Daoy (cell line): ENCODE results near the gene PPIL6. TPM values are rescaled to one million over a fixed set of nuclear protein-coding genes. Genes with fewer than 3 reads are reported as not detected.
A peak's percentile ranks its signal among the peaks of the same experiment; 100 is the strongest.
"Not testable (repeated sequence)": the region's sequence is repeated elsewhere in the genome, so short reads cannot be mapped to it uniquely, and the experiment has no call there.

Experiments used
- DNase-seq: peaks from one replicate; pipeline ENCODE4 v3.0.0-alpha.2; 2015; ENCODE audit warnings: low read depth
- total RNA-seq: library from RNA; depleted of rRNA; stranded (reverse); fragments of >200 nt; shearing (Covaris generic); gene quantifications from 2 replicates; pipeline ENCODE4 v1.2.3, GENCODE V29; 2014

PPIL6 gene
- total RNA-seq, 1 experiment from 2014 or later = 4.5 TPM

DNA sequence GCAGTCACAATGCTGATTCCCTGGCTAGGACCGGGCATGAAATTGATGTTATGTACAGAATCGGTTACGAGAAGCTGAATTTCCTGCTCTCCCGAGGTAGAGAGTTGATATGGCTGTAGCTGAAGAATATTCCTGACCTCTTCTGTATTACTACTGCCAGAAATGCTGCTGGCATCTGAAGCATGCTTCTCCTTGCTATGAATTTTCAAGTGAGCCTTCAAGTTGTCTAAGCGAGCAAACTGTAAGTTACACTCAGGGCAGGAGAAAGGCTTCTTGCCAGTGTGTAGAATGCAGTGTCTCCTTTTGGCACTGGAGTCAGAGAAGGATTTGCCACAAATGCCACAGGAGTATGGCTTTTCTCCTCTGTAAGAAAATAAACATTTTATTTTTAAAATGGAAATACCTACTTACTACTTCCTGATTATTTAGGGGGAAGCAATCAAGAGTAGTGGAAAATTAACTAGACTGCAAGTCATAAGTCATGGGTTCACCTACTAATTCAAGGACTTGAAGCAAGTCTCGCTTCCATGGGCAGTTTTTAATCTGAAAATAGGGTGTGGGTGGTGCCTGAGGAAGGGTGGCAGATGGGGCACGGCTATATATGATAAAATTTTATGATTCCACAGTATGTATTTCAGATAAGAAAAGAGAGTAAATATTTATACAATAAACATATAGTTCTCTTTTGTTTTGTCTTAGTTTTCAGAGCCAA, 25.9 kb upstream of the PPIL6 start:
- no peak for DNase-seq

DNA sequence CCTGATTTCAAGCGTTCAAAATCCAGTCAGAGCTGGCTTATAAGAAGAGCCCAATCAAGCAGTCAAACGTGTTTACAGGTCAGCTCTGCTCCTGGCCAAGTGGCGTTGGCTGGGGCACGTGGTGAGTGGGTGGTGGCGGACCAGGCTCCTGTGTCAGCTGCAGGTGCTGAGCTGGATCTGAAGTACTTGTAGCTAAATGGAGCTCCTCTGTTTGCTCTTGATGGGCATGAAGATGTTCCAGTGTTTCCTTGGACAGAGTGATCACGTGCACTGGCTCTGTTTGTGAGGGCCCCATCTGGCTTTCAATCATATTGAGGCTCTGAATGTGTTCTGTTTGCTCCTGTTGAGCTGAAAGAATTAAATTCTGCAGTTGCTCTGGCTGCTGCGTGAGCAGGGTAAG, 25.3 kb upstream of the PPIL6 start:
- no peak for DNase-seq

DNA sequence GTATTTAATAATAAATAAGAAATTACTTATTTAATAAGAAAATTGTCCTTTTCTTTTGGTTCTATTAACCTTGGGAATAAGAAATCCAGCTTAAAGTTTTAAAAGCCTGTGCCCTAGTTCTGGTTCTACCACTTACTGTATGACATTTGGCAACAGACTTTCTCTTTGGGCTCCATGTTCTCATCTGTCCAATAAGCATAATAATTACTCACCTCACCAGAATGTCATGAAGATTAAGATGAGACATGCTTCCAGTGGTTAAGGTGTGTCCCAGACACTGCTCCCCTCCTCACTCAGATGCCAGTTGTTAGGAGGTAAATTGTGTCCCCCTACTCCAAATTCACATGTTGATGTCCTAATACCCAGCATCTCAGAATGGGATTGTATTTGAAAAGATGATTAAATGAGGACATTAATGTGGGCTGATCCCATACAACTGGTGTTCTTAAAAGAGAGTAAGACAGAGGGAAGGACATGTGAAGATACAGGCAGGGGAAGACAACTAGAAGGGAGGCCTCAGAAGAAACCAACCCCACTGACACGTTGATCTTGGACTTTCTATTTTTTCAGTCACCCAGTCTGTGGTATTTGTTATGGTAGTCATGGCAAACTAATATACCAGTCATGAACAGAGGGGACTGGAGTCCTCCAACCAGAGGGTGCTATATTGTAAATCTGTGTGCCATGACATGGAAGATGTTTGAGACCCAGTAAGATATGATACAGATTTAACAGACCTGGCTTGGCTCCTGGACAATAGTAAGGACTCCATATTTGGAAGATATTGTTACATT, 21.5 kb upstream of the PPIL6 start:
- DNase-seq = no peak

DNA sequence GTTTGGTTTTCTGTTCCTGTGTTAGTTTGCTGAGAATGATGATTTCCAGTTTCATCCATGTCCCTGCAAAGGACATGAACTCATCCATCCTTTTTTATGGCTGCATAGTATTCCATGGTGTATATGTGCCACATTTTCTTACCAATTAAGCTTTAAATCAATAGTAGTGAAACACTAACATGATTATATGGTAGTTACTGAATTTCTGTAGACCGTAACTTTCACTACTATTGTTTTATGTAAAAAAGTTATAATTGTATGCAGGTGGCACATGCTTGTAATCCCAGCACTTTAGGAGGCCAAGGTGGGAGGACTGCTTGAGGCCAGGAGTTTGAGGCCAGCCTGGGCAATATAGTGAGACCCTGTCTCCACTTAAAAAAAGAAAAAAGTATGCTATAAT, 20.8 kb upstream of the PPIL6 start:
- DNase-seq = not testable (repeated sequence)

DNA sequence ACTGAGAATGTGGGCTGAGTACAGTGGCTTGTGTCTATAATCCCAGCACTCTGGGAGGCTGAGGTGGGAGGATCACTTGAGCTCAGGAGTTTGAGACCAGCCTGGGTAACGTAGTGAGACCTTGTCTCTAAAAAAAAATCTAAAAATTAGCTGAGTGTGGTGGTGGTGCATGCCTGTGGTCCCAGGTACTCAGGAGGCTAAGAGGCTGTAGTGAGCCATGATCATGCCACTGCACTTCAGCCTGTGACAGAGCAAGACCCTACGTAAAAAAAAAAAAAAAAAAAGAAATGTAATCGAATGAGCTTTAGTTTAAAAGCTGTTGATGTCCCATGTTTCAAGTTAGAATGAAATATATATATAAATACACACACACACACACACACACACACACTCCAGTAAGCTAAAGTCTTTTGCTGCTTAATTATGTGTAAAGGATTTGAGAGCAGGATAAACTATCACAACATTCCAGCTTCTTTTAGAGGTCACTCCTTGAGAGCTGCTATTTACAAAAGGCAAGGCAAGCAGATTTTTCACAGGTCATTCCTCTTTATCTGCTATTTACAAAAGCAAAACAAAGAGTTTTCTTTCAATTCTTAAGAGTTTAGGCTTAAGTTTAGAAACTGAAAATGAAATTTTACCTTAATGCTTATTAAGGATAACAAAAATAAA, 19.9 kb upstream of the PPIL6 start:
- DNase-seq = no peak

DNA sequence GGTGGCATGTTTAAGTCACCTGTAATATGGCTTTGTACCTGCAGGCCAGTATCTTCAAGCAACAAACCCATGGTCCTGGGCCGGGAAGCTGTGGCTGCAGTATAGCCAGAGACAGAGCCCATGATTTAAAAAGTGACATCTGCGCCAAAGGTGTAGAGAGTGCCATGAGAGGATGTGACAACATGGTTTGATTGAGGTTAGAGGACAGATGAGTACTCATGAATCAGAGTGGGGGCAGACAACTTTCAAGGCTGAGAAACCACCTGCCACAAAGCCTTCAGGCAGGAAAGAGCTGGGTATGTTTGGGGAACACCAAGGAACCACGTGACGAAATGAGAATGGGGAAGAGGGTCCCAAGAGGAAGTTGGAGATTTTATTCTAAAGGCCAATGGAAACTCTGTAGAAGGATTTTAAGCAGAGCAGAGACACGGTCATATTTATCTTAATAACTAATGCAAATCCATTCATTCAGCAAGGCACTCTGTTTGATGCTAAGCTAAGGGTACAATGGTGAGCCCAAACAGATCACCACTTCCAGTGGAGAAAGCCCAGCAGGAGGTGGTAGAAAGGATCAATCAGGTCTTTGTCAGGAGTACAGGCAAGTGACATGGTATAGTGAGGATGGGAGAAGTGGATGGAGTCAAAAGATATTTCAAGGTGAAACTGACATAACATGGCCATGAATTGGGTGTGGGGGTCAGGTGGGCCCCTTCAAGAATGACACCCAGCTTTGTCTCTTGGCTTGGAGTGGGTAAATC, 18.5 kb upstream of the PPIL6 start:
- DNase-seq = no peak

DNA sequence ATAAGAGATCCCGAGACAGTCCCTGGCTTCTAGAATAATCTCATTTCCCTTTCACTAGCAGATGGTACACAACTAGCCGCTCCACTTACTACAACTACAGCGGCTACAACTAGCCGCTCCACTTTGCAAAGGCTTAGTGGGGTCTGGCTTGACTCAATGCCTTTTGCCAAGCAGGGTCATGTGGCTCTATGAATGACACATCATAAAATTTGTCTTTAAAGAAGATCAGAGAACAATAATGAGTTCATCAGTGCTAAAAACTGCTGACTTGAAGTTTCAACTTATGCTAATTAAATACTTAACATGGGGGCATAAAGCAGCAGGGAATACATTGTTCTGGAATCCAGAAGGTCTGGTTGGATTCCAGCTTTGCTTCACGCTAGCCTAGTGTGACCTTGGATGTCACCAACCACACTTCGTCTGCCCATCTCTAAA, 17.2 kb upstream of the PPIL6 start:
- DNase-seq = no peak

DNA sequence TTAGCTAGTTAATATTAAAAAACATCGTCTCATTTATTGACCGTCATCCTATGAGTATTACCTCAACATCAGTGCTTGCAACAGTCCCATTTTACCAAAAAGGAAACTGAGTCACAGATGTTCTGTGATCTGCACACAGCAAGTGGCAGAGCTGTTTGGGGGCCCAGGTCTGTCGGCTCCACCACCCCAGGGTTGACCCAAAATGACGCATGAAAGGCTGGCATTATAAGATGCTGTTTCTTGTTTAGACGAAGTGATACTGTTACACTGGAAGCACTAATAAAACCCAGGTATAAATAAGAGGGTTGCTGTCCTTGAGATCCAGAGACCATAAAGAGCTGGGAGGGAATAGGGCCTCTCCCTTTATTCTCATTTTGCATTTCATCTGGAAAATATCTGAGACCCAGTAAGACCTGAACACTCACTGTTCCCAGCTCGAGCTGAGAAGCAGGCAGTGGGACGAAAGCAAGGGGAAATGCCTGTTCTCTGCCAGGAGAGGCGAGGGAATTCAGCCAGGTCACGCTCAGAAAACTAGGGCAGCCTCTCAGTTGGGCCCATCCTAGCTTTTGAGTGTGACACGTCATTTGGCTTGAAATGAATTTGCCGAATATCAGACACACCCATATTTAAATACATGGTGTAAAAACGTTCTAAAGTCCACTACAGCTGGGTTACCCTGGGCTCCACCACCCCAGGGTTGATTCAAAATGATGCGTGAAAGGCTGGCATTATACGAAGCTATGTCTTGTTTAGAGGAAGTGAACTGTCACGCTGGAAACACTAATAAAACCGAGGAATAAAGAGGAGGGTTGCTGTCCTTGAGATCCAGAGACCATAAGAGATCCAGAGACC, 16.5 kb upstream of the PPIL6 start:
- peak; percentile 46 for DNase-seq

DNA sequence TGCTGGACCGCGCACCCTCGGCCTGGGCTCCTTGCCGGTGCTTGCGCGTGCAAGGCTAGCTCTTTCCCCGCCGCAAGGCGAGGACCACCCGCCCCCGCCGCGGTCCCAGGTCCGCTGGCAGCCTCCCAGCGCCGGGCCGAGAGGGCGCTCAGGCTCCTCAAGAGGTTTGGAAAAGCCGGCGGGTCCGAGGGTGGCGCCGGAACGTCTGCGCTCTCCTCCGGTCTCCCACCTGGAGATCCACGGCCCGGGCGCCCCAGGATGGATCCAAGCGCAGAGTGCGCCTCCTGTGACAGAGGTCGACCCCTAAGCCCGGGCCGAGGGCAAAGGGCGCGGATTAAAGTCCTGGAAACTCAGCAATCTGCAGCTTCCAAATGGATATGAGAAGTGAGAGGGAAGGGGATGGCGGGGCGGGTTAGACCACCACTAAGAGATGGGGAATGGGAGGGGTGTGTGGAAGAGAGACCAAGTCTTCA, 15.7 kb upstream of the PPIL6 start:
- DNase-seq = no peak

DNA sequence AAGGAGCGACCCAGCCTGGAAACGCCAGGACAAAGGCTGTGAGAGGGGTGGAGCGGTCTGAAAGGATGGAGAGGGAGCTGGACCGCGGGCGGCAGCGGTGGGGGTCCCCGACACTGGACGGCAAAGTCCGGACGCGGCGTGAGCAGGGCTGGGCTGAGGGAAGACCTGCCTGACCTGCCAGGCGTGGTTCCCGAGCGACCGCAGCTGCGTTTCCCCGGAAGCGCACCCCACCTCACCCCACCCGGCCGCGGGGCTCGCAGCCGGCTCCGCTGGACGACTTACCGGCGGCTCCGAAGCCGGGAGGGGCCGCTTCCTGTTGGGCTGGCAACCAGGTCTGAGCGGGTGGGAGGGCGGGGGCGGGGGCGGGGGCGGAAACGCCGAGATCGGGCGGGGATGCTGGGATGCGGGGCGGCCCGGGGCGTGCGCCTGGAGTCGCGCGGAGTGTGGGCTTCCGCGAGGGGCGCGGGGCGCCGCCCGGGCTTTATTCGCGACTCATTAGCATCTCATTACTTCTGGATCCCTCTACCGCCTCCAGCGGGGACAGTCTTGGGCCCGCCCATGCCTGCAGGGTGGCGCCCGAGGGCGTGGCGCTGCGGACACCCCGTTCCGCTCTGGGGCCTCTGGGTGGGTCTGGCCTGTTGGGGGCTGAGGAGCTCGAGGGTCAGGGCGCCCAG, 15.1 kb upstream of the PPIL6 start, which contains the start of gene MICAL1:
MICAL1 (minus strand) TSS at position 336 of the 674 bp plus-strand sequence. CDS start 1,576 bp downstream, outside the sequence.
- DNase-seq = peak; percentile 71

DNA sequence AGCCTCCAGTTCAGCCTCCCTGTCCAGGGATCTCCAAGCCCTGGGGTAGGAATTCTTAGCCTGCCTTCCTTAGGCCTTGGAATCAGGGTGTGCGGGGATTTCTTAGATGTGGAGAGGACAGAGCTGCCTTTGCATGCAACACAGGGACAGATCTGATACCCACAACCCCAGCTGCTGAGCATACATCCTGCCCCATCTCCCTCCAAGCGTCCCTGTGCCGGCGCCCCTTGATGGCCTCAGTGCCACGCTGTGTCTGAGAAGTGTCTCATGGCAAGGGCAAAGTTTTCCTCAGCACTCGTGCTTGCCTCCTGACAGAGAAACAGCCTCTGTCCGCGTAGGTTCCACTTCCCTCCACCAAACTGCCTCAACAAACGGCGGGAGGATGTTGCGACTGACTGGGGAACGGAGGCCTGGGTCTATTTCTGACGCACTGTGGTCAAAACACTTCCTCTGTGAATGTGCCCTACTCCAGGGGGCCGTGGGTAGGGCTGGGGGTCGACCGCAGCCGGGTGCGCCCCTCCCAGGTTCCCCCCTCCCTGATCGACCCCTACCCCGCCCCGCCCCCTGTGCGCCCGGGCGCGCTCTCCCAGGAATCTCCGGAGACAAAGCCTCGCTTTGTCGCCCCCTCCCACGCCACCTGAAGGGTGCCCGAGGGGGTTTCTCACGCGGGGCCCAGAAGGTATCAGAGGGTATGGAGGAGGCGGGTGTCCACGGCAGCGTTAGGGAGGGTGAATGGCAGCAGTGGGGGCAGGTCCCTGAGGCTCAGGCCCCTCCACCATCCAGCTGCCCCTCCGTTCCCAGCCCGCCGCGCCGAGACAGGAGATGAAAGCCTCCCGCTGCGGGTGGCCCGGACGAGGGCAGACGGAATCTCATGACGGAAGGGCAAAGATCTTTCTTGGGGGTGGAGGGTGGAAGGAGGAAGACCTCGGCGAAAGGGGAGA, 14.3 kb upstream of the PPIL6 start:
- no peak for DNase-seq

DNA sequence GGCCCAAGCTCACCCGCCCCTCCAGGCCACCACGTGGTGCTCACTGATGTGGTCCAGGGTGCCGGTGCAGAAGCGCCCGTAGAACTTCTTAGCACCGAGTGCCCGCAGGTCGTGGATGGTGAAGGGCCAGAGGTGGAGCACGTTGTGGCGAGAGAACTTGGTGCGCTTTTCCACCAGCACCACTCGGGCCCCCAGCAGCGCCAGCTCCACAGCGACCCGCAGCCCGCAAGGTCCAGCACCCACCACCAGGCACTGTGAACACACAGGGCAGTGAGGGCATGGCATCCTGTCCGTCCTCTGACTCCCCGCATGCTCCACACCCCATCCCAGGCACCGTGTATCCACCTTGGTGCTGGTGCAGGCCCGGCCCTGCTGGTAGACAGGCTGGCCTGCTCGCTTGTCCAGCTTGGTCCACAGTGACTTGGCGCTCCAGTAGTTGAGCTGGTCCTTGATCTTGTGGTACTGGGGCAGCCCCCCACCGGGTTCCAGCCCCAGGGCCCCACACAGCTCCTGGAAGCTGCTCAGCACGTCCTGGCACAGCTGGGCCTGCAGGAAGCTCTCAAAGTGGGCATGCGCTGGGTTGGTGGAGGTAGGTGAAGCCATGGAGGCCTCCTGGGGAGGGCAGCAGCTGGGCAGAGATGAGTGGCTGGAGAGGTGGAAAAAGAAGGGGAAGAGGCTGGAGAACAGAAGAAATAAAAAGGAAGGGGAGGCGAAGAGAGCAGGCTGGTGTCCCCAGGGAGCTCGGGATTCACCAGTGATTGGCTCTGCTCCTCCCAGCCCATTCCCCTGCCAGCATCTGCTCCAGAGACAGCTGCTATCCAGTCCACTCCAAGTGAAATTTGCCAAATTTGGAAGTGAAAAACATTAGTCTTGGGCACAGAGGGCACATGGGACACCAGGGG, 13.4 kb upstream of the PPIL6 start:
- no peak for DNase-seq

DNA sequence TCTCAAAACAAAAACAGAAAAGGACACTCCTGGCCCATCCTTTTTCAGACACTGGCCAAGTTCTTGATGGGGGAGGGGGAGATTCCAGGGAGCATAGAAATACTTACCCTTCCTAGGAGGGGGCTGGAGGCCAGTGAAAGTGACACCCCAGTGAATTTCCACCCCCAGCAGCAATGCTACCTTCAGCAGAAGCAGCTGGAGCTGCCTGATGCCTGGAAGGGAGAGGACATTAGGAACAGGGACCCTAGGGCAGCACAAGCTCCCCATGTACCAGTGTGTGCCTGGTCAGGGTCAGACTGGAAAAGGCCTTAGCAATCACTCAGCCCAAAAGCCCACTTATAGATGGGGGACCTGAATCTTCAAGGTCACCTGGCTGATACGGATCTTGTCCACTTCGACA, 12.7 kb upstream of the PPIL6 start:
- no peak for DNase-seq

DNA sequence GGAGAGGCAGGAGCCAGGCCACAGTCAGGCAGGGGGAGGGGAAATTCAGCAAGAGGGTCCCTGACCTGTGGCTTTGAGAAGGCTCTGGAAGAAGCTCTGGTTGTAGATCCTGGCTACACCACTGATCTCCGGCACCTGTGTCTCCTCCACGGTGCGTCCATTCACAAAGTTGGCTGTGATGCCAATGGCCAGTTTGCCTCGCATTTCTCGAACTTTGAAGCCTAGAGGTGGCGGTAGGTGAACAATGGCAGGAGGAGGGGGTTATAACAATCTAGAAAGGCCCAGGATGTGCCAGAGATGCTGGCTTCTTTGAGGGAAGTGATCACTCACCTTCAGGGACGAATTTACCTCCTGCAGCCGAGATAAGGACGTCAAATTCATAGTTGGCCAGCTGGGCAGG, 11.8 kb upstream of the PPIL6 start:
- no peak for DNase-seq

DNA sequence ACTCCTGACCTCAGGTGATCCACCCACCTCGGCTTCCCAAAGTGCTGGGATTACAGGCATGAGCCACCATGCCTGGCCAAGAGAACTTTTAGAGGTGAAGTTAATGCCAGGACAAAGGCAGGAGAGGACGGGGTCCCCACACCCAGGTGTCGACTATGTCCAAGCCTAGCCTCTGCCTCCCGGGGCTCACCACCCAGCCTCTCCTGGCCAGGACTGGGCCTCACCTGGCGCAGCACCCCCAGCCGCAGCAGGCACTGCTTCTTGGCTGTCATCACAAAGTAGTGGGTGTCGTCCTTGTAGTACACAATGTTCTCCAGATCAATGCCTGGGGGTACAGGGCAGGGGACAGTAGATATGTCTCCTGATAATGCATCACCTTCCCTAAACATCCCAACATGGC, 10.9 kb upstream of the PPIL6 start:
- DNase-seq = no peak

DNA sequence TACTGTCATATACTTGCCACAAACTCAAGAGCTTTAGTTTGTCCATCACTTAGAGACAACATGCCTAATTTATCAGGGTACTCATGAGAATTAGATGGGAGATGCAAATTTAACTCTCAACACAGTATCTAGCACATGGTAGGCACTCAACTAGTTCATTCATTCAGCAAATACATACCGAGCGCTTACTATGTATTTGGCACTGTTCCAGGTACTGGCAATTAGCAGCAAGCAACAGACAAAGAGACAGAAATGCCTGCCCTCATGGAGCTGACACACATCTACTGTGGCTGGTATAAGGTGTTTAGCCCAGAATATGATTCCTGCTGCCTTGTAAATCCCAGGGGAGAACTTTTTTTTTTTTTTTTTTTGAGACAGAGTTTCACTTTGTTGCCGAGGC, 10.4 kb upstream of the PPIL6 start:
- DNase-seq = no peak

DNA sequence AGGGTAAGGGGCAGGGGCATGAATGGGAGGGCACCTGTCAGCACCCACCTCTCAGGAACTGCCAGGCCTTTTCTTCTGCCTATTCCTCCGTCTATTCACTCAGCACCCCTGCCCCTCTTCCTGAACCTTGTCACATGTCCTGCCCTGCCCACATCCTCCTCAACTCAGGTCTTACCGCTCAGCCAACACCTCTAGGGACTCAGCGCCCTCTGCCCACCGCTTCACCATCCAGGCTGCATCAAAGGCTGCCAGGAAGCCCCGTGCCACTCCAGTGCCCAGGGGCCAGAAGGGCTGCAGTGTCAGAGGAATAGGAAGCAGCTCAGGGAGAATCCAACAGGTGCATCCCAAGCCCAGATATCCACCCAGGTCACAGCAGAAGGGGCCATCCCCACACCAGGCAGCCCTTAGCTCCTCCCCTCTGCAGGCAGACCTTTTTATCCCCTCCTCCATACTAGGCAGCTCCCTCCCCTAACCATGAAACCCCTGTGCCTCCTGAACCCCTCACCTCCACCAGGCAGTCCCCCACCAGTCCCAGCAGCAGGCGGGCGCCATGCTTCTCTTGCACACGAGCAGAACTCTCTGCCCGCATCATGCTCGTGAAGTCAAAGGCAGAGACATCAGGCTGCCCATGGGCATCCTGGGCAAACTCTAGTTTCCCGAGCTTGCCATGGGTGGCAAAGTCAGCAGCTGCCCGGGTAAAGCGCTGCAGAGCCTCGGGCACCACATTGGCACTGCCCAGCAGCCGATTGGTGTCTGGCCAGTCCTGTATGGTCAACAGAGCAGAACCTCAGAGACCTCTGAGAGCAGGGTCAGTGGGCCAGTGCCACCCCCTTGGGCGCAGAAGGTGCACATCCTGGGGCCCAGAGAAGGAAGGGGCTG, 9.6 kb upstream of the PPIL6 start:
- DNase-seq = no peak
